GM19193 (cell line): ENCODE measurements around the gene GTF2F2.

Source experiments
- POLR2A ChIP-seq: IDR thresholded peaks from 4 replicates; pipeline ENCODE4 v1.6.1; 2011; ENCODE audit not compliant: insufficient read depth, insufficient read length; ENCODE audit errors: extremely low read depth

The GTF2F2 gene

GRCh38 chr13:45108716-45109101, 11.6 kb upstream of the GTF2F2 start:
- no peak for TF ChIP-seq POLR2A

- no peak for TF ChIP-seq POLR2A
Measured at GRCh38 chr13:45109102-45109720, 11.1 kb upstream of the GTF2F2 start.

- TF ChIP-seq POLR2A, result no peak
Measured at GRCh38 chr13:45113233-45114224, 6.8 kb upstream of the GTF2F2 start.

- TF ChIP-seq POLR2A, result no peak
Measured at GRCh38 chr13:45119469-45119990, 780 bp upstream of the GTF2F2 start.

- no peak for TF ChIP-seq POLR2A
Measured at GRCh38 chr13:45120967-45121831, 889 bp downstream of the GTF2F2 start.

GRCh38 chr13:45122941-45123340, 2.6 kb downstream of the GTF2F2 start:
- TF ChIP-seq POLR2A, result no peak

- TF ChIP-seq POLR2A, result no peak
Measured at GRCh38 chr13:45132369-45133064, 12.2 kb downstream of the GTF2F2 start.

GRCh38 chr13:45133396-45134118, 13.2 kb downstream of the GTF2F2 start:
- no peak for TF ChIP-seq POLR2A

- no peak for TF ChIP-seq POLR2A
Measured at GRCh38 chr13:45136741-45137504, 16.6 kb downstream of the GTF2F2 start.

- TF ChIP-seq POLR2A, result no peak
Measured at GRCh38 chr13:45137526-45137925, 17.2 kb downstream of the GTF2F2 start.

GRCh38 chr13:45138282-45138681, 18.0 kb downstream of the GTF2F2 start:
- no peak for TF ChIP-seq POLR2A

GRCh38 chr13:45141369-45141768, 21.1 kb downstream of the GTF2F2 start:
- TF ChIP-seq POLR2A, result no peak
